HG03039 (cell line): Measurements from ENCODE around the gene MAGEA12.
"Not testable (repeated sequence)": the region's sequence is repeated elsewhere in the genome, so short reads cannot be mapped to it uniquely, and the experiment has no call there.

Source experiments
- ATAC-seq: cut with Tn5 transposase; IDR thresholded peaks from one replicate; pipeline ENCODE4 v1.9.1; 2021; ENCODE audit warnings: mild to moderate bottlenecking, moderate library complexity; ENCODE audit not compliant: unreplicated experiment

The MAGEA12 gene

GRCh38 chrX:152761582-152761981 is 28.0 kb downstream of the MAGEA12 start:
- ATAC-seq: not testable (repeated sequence)

DNA sequence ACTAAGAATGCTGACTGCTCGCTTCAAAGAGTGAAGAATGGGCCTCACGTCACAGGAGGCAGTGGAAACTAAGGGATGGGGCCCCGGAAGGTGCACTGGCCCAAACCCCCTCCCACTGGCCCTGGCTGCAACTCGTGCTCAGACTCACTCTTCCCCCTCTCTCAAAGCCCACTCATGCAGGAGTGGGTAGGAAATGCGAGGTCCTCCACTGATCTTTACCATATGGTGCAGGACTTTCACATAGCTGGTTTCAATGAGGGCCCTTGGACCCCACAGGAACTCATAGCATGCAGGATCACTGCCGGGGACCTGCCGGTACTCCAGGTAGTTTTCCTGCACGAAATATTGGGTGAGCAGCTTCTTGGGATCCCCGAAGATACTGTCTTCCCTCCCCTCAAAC is 33.0 kb downstream of the MAGEA12 start:
- ATAC-seq: not testable (repeated sequence)

GRCh38 chrX:152769549-152770289 is 36.2 kb downstream of the MAGEA12 start, which contains the start of gene MAGEA6:
Gene MAGEA6, minus strand, starts transcription at chrX:152769689. Its CDS starts 2,039 bp downstream, at chrX:152767650.
- ATAC-seq: not testable (repeated sequence)

- ATAC-seq: not testable (repeated sequence)
These were observed 53.5 kb downstream of the MAGEA12 start for GRCh38 chrX:152787062-152787461.
